Measurements from ENCODE around the gene MAGI2. TPM values are rescaled to one million over a fixed set of nuclear protein-coding genes. Genes with fewer than 3 reads are reported as not detected.

The MAGI2 gene
- total RNA-seq, 4 donors from 2014 or later = 0.98 to 4.8 (median 2.5) TPM

DNA sequence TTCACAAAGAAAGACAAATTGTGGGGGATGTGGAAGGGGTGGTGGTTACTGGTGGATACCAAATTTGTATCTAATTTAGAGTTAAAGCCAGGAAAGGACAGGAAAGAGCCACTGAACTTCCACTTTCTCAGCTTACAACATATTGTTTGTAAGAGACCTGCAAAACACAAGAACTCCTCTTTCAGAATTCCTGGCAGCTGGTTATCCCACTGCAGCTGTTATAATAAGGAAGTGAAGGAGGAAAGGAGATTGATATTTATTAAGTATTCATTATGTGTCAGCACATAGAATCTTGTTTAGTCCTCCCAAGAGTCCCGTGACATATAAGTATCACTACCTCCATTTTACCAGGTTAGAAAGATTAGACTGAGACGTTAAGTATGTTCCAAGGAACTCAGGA is 1173.2 kb downstream of the MAGI2 start:
- WGBS = 83% methylated on average over 2 of the region's 2 CpGs
- no peak overlapping the region for H3K4me3 ChIP-seq

DNA sequence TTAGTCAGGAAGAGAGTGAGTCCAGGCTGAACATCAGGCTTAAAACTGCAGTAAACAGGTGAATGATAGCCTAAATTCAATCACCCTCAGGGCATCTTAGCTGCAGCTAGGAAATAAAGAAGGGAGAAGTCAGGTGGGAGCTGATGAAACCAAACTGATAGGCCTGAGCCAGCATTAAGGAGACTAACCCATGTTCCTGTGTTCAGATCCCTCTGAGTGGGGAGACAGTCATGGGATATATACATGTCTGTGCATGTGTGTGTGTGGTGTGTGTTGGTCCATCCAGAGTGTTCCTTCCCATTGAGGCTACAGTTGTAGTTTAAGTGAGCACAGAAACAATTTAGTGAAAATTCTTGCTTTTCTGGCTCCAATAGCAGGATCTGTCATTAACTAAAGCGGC is 1174.0 kb downstream of the MAGI2 start:
- no peak for DNase-seq (ENCODE audit: low spot score in 2 of 2)
- Histone ChIP-seq H3K4me3 (no peak overlapping the region), H3K36me3 (no peaks in the 10 kb centered on the region), H3K27me3 (no peaks in the 10 kb centered on the region), H3K9me3 (no peaks in the 10 kb centered on the region), H3K27ac (no peak overlapping the region), H3K4me1 (no peaks in the 10 kb centered on the region)
- TF ChIP-seq, protein P1, sequence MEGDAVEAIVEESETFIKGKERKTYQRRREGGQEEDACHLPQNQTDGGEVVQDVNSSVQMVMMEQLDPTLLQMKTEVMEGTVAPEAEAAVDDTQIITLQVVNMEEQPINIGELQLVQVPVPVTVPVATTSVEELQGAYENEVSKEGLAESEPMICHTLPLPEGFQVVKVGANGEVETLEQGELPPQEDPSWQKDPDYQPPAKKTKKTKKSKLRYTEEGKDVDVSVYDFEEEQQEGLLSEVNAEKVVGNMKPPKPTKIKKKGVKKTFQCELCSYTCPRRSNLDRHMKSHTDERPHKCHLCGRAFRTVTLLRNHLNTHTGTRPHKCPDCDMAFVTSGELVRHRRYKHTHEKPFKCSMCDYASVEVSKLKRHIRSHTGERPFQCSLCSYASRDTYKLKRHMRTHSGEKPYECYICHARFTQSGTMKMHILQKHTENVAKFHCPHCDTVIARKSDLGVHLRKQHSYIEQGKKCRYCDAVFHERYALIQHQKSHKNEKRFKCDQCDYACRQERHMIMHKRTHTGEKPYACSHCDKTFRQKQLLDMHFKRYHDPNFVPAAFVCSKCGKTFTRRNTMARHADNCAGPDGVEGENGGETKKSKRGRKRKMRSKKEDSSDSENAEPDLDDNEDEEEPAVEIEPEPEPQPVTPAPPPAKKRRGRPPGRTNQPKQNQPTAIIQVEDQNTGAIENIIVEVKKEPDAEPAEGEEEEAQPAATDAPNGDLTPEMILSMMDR (IDR thresholded peaks at IDR 0.05) = no peak
- no peak for TF ChIP-seq EP300 (IDR thresholded peaks at IDR 0.05)
- TF ChIP-seq POLR2A (IDR thresholded peaks at IDR 0.05) = no peak
- no peak for TF ChIP-seq POLR2AphosphoS5 (IDR thresholded peaks at IDR 0.05)
- WGBS = 82% methylated on average over 1 of the region's 1 CpG

More for the DNA sequence above, 1173.2 kb downstream of the MAGI2 start:
- Histone ChIP-seq H3K9me3 (no peaks in the 10 kb centered on the region), H3K27ac (no peak overlapping the region), H3K27me3 (no peaks in the 10 kb centered on the region), H3K4me1 (no peaks in the 10 kb centered on the region), H3K36me3 (no peaks in the 10 kb centered on the region)
- TF ChIP-seq EP300 (IDR thresholded peaks at IDR 0.05) (no peak), POLR2A (IDR thresholded peaks at IDR 0.05) (no peak), POLR2AphosphoS5 (IDR thresholded peaks at IDR 0.05) (no peak)
- TF ChIP-seq, protein P1 (IDR thresholded peaks at IDR 0.05) = no peak
- DNase-seq (ENCODE audit: low spot score in 2 of 2) = no peak

DNA sequence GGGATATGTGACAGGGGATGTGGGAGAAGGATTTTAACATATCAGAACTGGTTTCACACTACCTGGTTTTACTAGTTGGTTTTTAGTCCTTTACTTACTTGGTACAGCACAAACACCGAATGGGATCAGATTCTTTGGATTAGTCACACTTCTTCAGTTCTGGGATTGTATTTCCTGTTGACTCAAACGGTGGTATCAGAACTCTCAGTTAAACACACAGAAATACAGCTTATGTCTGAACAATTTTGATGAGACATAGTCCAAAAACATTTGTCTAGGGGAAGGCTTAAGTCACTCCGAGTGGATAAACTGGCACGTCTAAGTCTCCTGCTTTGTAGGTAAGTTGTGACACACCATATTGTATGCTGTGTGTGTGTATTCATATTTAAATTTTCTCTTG is 1174.4 kb downstream of the MAGI2 start:
- no peak for DNase-seq (ENCODE audit: low spot score in 2 of 2)
- no peaks in the 10 kb centered on the region for H3K36me3 ChIP-seq
- H3K27ac ChIP-seq = no peak overlapping the region
- no peaks in the 10 kb centered on the region for H3K4me1 ChIP-seq
- no peak overlapping the region for H3K4me3 ChIP-seq
- no peaks in the 10 kb centered on the region for H3K9me3 ChIP-seq
- WGBS = 65% methylated on average over 4 of the region's 4 CpGs
- no peaks in the 10 kb centered on the region for H3K27me3 ChIP-seq
- TF ChIP-seq POLR2AphosphoS5 (IDR thresholded peaks at IDR 0.05) (no peak), EP300 (IDR thresholded peaks at IDR 0.05) (no peak), POLR2A (IDR thresholded peaks at IDR 0.05) (no peak)
- TF ChIP-seq, protein P1 (IDR thresholded peaks at IDR 0.05) = no peak

DNA sequence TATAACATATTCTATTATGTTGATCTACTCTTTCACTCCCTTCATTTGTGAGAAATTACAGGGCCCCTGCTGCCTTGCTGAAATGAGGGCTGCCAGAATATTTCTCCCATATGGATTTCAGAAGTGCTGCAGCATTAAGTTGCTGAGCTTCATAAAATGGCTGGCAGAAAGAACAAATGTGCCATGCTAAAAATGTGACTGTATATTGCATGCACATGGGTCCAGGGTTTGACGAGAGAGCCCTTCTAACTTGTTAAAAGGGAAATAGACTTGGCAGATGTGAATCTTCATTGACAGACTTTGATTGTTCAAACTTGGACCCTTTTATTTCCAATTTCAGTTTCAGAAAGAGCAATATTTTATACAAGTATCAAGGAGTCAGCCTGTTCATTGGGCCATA is 1186.3 kb downstream of the MAGI2 start:
- 57% methylated on average over 1 of the region's 1 CpG for WGBS
- TF ChIP-seq EP300 (IDR thresholded peaks at IDR 0.05) (no peak), POLR2AphosphoS5 (IDR thresholded peaks at IDR 0.05) (no peak), POLR2A (IDR thresholded peaks at IDR 0.05) (no peak)
- TF ChIP-seq, protein P1 (IDR thresholded peaks at IDR 0.05) = no peak
- DNase-seq (ENCODE audit: low spot score in 2 of 2) = no peak

DNA sequence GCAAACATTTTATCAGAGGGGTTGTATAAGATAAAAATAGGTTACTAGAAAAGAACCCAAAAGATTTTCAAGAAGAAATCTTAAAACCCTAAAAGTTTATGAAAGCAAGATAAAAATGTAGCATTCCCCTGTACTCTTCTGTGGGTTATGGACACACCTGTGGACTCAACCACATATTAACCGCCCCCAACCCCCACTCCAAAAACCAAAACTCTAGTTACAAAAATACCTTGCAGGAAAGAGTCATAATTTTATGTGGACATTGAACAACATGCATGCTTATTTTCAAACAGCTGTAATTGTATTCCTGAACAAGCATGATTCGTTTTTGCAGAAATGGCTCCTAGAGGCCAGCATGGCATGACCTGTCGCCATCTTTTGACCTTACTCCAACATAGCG is 1188.0 kb downstream of the MAGI2 start:
- Histone ChIP-seq H3K4me1 (no peaks in the 10 kb centered on the region), H3K4me3 (no peak overlapping the region), H3K9me3 (no peaks in the 10 kb centered on the region), H3K27me3 (no peaks in the 10 kb centered on the region), H3K36me3 (no peaks in the 10 kb centered on the region), H3K27ac (no peak overlapping the region)
- WGBS = 92% methylated on average over 4 of the region's 4 CpGs
- TF ChIP-seq POLR2AphosphoS5 (IDR thresholded peaks at IDR 0.05) (no peak), EP300 (IDR thresholded peaks at IDR 0.05) (no peak), POLR2A (IDR thresholded peaks at IDR 0.05) (no peak)
- TF ChIP-seq, protein P1 (IDR thresholded peaks at IDR 0.05) = no peak
- DNase-seq (ENCODE audit: low spot score in 2 of 2) = no peak

More for the DNA sequence above, 1186.3 kb downstream of the MAGI2 start:
- no peaks in the 10 kb centered on the region for H3K4me1 ChIP-seq
- H3K4me3 ChIP-seq = no peak overlapping the region
- no peaks in the 10 kb centered on the region for H3K27me3 ChIP-seq
- no peaks in the 10 kb centered on the region for H3K36me3 ChIP-seq
- H3K27ac ChIP-seq = no peak overlapping the region
- H3K9me3 ChIP-seq = no peaks in the 10 kb centered on the region

Measured in suprapubic skin (tissue), 4 donors.